ENCODE data around the gene MSANTD1.
A peak's percentile ranks its signal among the peaks of the same experiment; 100 is the strongest.

The MSANTD1 gene

DNA sequence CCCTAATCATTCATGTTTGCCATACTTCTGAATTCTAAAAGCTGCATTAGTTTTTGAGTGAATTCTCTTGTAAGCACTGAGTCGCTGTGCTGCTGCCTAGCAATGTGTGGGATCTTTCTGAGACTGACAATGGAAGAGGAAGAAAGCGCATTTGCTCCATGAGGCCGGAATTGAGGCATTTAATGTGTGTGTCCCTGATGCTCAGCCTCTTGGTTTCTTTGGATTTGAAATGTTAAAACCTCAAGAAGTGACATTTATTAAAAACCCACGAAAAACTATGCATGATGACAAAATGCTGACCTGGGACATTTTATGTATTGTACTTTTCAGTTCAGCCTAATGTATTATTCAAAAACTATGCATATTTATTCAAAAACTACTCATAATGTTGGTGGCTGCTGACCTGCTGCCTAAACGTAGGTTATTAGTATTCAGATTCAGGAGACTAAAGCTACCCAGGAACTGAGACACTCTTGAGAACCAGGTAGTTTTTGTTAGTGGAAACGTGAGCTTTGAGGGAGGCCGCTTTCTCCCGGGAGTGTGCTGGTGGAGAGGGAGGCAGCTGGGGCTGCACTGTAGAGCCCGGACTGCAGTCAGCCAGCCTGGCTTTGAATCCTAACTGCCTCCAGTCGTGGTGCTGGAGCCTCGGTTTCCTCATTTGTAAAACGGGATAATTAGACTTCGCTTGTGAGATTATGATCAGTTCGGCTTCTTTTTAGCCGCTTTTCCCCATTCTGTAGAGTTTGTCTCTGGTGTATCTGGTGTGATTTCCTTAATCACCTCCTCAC is 55.2 kb downstream of the MSANTD1 start:
- no peak for TF ChIP-seq SP1 (IDR thresholded peaks at IDR 0.05)
- TF ChIP-seq LEF1 (IDR thresholded peaks at IDR 0.05; ENCODE audit: borderline replicate concordance), result no peak
- TF ChIP-seq L3MBTL2 (conservative IDR thresholded peaks at IDR 0.05), result no peak
- TF ChIP-seq, protein P1, sequence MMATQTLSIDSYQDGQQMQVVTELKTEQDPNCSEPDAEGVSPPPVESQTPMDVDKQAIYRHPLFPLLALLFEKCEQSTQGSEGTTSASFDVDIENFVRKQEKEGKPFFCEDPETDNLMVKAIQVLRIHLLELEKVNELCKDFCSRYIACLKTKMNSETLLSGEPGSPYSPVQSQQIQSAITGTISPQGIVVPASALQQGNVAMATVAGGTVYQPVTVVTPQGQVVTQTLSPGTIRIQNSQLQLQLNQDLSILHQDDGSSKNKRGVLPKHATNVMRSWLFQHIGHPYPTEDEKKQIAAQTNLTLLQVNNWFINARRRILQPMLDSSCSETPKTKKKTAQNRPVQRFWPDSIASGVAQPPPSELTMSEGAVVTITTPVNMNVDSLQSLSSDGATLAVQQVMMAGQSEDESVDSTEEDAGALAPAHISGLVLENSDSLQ (IDR thresholded peaks at IDR 0.05), result no peak
- POLR2A ChIA-PET, result interaction anchor here (1.3 kb wide), 2 partner anchors 11 to 13 kb away, joined by 3 to 6 read pairs; partner anchors contain the start of gene RGS12
- CTCF ChIA-PET, result interaction anchor here (1.3 kb wide), 1 partner anchor 15 kb away, joined by 4 read pairs; no protein-coding TSS in a partner anchor
- DNase-seq (ENCODE audit: extremely low spot score), result peak; percentile 34

GRCh38 chr4:3304831-3305609 is 56.1 kb downstream of the MSANTD1 start:
- ChIA-PET POLR2A (interaction anchor here (1.3 kb wide), 1 partner anchor 14 kb away, joined by 6 read pairs; no protein-coding TSS in a partner anchor), CTCF (interaction anchor here (1.3 kb wide), 1 partner anchor 14 kb away, joined by 4 read pairs; no protein-coding TSS in a partner anchor)
- TF ChIP-seq CTBP1 (IDR thresholded peaks at IDR 0.05; ENCODE audit: borderline replicate concordance) (no peak), NFRKB (IDR thresholded peaks at IDR 0.05) (no peak)
- peak; percentile 39 for DNase-seq (ENCODE audit: extremely low spot score)

DNA sequence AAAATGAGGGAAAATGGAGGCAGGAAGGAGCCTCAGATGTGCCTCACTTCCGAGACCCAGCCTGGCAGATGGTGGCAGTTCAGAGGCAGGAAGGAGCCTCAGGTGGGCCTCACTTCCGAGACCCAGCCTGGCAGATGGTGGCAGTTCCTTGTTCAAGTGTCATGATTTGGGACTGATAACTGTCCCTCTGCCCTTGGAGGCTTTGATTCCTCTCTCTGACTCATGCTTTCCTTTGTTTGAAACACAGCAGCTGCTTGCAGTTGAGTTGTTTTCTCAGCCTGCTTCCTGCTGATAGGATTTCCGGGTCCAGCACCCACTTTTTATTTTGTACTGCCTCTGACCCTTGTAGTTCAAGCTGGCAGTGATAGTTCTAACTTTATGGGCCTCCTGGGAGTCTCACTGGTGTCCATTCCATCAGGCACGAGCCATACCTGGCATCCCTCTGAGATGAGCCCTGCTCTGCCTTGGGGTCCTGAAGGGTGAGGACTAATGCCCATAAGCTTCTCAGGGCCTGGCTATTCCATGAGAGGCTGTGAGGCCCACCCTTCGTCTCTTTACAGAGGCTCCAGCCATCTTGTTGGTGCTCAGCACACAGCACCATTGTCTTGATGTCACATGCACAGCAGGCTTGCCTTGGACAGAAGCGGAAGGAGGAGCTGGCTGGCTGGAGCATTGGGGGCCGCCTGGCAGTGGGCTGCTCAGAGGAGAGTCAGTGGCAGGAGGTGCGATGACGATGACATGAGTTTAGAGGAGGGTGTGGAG is 56.8 kb downstream of the MSANTD1 start:
- ChIA-PET POLR2A (no interaction called here), CTCF (interaction anchor here (1.3 kb wide), 1 partner anchor 13 kb away, joined by 4 read pairs; no protein-coding TSS in a partner anchor)
- no peak for DNase-seq (ENCODE audit: extremely low spot score)
- TF ChIP-seq L3MBTL2 (conservative IDR thresholded peaks at IDR 0.05), result no peak
- TF ChIP-seq, protein P1 (IDR thresholded peaks at IDR 0.05), result no peak
- no peak for TF ChIP-seq FOXM1 (IDR thresholded peaks at IDR 0.05; ENCODE audit: borderline replicate concordance)
- no peak for TF ChIP-seq LEF1 (IDR thresholded peaks at IDR 0.05; ENCODE audit: borderline replicate concordance)
- no peak for TF ChIP-seq FOXA1 (IDR thresholded peaks at IDR 0.05)
- no peak for TF ChIP-seq ZNF384 (IDR thresholded peaks at IDR 0.05)
- no peak for TF ChIP-seq HDGF (IDR thresholded peaks at IDR 0.05; ENCODE audit: borderline replicate concordance)
- TF ChIP-seq SP1 (IDR thresholded peaks at IDR 0.05), result no peak
- TF ChIP-seq TARDBP (IDR thresholded peaks at IDR 0.05), result no peak
- no peak for TF ChIP-seq BHLHE40 (IDR thresholded peaks at IDR 0.05; ENCODE audit: borderline replicate concordance)
- TF ChIP-seq FOXK2 (IDR thresholded peaks at IDR 0.05), result no peak
- no peak for TF ChIP-seq NFRKB (IDR thresholded peaks at IDR 0.05)
- TF ChIP-seq ARNT (IDR thresholded peaks at IDR 0.05), result no peak
- TF ChIP-seq CTBP1 (IDR thresholded peaks at IDR 0.05; ENCODE audit: borderline replicate concordance), result no peak
- TF ChIP-seq SUZ12 (IDR thresholded peaks at IDR 0.05), result no peak
- no peak for TF ChIP-seq ELF4 (IDR thresholded peaks at IDR 0.05)

All from HEK293T (cell line).